Measurements from ENCODE around the gene GARIN5A.

DNA sequence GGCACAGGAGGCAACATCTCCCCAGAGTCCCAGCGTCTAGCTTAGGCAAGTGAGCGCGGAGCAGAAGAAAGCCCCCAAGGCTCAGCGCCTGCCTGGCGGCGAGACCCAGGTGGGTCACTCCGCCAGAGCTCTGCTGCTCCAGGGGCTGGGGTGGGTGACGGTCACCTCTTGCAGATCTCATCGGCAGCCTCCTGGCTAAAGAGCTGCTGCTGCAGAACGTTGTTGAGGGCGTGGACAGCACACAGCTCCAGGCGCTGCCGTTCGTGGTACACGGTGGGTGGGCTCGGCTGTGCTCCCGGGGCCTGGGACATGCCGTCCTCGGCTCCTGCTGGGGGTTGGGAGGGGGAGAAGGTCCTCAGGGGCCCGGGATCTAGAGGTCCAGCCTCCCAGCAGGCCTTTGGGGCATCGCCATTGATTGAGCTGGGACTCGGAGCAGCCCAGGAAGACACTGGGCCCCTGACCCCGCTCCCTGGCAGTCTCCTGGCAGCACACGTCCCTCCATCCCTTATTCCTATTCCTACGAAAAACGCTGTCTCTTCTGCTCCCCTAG is 33.5 kb upstream of the GARIN5A start:
- TF ChIP-seq BHLHE40 (IDR thresholded peaks at IDR 0.05; ENCODE audit: low read depth, low read length) (no peak), KDM1A (IDR thresholded peaks at IDR 0.05; ENCODE audit: low read depth) (no peak), POLR2A (IDR thresholded peaks at IDR 0.05; ENCODE audit: low read length) (no peak), EP300 (IDR thresholded peaks at IDR 0.05) (no peak), JUN (IDR thresholded peaks at IDR 0.05) (no peak), CEBPB (IDR thresholded peaks at IDR 0.05) (no peak), PHF8 (IDR thresholded peaks at IDR 0.05; ENCODE audit: borderline replicate concordance, low read depth) (no peak)
- TF ChIP-seq, protein P1, sequence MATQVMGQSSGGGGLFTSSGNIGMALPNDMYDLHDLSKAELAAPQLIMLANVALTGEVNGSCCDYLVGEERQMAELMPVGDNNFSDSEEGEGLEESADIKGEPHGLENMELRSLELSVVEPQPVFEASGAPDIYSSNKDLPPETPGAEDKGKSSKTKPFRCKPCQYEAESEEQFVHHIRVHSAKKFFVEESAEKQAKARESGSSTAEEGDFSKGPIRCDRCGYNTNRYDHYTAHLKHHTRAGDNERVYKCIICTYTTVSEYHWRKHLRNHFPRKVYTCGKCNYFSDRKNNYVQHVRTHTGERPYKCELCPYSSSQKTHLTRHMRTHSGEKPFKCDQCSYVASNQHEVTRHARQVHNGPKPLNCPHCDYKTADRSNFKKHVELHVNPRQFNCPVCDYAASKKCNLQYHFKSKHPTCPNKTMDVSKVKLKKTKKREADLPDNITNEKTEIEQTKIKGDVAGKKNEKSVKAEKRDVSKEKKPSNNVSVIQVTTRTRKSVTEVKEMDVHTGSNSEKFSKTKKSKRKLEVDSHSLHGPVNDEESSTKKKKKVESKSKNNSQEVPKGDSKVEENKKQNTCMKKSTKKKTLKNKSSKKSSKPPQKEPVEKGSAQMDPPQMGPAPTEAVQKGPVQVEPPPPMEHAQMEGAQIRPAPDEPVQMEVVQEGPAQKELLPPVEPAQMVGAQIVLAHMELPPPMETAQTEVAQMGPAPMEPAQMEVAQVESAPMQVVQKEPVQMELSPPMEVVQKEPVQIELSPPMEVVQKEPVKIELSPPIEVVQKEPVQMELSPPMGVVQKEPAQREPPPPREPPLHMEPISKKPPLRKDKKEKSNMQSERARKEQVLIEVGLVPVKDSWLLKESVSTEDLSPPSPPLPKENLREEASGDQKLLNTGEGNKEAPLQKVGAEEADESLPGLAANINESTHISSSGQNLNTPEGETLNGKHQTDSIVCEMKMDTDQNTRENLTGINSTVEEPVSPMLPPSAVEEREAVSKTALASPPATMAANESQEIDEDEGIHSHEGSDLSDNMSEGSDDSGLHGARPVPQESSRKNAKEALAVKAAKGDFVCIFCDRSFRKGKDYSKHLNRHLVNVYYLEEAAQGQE (IDR thresholded peaks at IDR 0.05) = no peak
- TF ChIP-seq, protein P2, sequence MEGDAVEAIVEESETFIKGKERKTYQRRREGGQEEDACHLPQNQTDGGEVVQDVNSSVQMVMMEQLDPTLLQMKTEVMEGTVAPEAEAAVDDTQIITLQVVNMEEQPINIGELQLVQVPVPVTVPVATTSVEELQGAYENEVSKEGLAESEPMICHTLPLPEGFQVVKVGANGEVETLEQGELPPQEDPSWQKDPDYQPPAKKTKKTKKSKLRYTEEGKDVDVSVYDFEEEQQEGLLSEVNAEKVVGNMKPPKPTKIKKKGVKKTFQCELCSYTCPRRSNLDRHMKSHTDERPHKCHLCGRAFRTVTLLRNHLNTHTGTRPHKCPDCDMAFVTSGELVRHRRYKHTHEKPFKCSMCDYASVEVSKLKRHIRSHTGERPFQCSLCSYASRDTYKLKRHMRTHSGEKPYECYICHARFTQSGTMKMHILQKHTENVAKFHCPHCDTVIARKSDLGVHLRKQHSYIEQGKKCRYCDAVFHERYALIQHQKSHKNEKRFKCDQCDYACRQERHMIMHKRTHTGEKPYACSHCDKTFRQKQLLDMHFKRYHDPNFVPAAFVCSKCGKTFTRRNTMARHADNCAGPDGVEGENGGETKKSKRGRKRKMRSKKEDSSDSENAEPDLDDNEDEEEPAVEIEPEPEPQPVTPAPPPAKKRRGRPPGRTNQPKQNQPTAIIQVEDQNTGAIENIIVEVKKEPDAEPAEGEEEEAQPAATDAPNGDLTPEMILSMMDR (IDR thresholded peaks at IDR 0.05) = no peak
